Measurements from ENCODE around the gene UNC13A.

Gene UNC13A

DNA sequence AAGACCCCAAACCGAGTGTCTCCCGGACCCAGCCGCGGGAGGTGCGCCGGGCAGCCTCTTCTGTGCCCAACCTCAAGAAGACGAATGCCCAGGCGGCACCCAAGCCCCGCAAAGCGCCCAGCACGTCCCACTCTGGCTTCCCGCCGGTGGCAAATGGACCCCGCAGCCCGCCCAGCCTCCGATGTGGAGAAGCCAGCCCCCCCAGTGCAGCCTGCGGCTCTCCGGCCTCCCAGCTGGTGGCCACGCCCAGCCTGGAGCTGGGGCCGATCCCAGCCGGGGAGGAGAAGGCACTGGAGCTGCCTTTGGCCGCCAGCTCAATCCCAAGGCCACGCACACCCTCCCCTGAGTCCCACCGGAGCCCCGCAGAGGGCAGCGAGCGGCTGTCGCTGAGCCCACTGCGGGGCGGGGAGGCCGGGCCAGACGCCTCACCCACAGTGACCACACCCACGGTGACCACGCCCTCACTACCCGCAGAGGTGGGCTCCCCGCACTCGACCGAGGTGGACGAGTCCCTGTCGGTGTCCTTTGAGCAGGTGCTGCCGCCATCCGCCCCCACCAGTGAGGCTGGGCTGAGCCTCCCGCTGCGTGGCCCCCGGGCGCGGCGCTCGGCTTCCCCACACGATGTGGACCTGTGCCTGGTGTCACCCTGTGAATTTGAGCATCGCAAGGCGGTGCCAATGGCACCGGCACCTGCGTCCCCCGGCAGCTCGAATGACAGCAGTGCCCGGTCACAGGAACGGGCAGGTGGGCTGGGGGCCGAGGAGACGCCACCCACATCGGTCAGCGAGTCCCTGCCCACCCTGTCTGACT is 39.0 kb upstream of the UNC13A start:
- DNase-seq (ENCODE audit: low spot score) = no peak
- H3K4me3 ChIP-seq = no peak overlapping the region

DNA sequence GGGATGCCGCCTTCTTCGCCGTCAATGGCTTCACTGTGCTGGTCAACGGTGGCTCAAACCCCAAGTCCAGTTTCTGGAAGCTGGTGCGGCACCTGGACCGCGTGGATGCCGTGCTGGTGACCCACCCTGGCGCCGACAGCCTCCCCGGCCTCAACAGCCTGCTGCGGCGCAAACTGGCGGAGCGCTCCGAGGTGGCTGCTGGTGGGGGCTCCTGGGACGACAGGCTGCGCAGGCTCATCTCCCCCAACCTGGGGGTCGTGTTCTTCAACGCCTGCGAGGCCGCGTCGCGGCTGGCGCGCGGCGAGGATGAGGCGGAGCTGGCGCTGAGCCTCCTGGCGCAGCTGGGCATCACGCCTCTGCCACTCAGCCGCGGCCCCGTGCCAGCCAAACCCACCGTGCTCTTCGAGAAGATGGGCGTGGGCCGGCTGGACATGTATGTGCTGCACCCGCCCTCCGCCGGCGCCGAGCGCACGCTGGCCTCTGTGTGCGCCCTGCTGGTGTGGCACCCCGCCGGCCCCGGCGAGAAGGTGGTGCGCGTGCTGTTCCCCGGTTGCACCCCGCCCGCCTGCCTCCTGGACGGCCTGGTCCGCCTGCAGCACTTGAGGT is 38.1 kb upstream of the UNC13A start:
- H3K27ac ChIP-seq = no peak overlapping the region
- TF ChIP-seq, protein P1, sequence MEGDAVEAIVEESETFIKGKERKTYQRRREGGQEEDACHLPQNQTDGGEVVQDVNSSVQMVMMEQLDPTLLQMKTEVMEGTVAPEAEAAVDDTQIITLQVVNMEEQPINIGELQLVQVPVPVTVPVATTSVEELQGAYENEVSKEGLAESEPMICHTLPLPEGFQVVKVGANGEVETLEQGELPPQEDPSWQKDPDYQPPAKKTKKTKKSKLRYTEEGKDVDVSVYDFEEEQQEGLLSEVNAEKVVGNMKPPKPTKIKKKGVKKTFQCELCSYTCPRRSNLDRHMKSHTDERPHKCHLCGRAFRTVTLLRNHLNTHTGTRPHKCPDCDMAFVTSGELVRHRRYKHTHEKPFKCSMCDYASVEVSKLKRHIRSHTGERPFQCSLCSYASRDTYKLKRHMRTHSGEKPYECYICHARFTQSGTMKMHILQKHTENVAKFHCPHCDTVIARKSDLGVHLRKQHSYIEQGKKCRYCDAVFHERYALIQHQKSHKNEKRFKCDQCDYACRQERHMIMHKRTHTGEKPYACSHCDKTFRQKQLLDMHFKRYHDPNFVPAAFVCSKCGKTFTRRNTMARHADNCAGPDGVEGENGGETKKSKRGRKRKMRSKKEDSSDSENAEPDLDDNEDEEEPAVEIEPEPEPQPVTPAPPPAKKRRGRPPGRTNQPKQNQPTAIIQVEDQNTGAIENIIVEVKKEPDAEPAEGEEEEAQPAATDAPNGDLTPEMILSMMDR (IDR thresholded peaks at IDR 0.05) = no peak
- no peak for DNase-seq (ENCODE audit: low spot score)

More for the DNA sequence above, 39.0 kb upstream of the UNC13A start:
- H3K27ac ChIP-seq = no peak overlapping the region
- TF ChIP-seq, protein P1 (IDR thresholded peaks at IDR 0.05) = no peak

DNA sequence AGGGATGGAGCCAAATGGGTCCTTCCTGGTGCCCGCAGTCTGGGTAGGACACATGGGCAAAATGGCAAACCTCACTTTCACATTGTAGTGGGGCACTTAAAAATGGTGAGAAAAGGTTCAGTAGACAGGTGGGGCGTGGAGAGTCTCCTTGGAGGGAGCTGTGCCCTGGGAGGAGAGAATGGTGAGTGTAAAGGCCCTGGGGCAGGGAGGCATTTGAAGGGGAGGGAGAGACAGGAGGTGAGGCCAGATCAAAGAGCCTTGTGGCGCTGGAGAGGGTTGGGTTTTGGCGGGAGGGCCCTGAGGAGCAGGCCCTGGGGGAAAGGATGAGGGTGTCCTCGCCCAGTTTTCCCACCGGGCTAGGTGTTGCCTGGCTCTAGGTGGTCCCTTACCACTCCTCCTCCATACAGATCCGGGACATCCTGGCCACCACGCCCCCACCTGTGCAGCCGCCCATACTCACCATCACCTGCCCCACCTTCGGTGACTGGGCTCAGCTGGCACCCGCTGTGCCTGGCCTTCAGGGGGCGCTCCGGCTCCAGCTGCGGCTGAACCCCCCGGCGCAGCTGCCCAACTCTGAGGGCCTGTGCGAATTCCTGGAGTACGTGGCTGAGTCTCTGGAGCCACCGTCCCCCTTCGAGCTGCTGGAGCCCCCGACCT is 37.4 kb upstream of the UNC13A start:
- Histone ChIP-seq H3K4me3 (no peak overlapping the region), H3K27ac (no peak overlapping the region)
- TF ChIP-seq, protein P1 (IDR thresholded peaks at IDR 0.05) = no peak
- no peak for DNase-seq (ENCODE audit: low spot score)

More for the DNA sequence above, 38.1 kb upstream of the UNC13A start:
- no peak overlapping the region for H3K4me3 ChIP-seq

DNA sequence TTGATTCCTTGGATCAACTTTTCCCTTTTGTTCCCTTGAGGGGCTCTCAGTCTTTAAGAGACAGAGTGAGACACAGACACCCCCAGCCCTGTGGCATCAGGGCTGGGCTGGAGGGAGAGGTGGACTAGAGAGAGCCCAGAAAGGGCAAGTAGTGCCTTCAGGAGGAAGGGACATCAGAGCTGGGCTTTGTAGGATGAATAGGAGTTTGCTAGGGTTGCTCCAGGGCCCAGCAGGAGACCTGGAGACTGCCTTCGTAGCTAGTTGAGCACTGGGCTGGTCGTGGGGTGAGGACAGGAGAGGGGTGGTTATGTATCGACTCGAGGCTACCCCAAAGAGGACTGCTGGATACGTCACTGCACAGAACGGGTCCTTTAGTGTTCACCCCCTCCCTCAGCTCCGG is 36.5 kb upstream of the UNC13A start:
- DNase-seq (ENCODE audit: low spot score) = no peak
- Histone ChIP-seq H3K27ac (no peak overlapping the region), H3K4me3 (no peak overlapping the region)
- TF ChIP-seq, protein P1 (IDR thresholded peaks at IDR 0.05) = no peak

DNA sequence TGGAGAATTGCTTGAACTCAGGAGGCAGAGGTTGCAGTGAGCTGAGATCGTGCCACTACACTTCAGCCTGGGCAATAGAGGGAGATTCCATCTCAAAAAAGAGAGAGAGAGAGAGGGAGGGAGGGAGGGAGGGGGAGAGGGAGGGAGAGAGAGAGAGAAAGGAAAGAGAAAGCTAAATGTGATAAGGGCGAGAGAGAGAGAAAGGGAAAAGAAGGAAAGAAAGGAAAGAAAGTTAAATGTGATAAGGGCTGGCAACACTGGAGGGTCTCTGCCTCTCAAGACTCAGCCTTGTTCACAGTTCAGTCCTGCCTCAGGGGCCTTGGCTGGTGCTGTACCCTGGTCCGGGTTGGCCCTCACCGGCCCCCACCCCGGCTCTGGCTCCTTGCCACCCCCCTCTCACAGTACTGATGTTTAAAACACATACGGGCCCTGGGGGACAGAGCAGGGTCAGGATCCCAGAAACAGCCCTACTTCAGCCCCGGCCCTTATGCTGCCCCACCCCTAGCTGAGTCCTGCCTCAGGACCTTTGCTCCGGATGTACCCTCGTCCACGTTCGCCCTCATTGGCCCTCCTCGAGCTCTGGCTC is 34.6 kb upstream of the UNC13A start:
- TF ChIP-seq, protein P1 (IDR thresholded peaks at IDR 0.05) = no peak
- no peak for DNase-seq (ENCODE audit: low spot score)
- Histone ChIP-seq H3K4me3 (no peak overlapping the region), H3K27ac (no peak overlapping the region)

DNA sequence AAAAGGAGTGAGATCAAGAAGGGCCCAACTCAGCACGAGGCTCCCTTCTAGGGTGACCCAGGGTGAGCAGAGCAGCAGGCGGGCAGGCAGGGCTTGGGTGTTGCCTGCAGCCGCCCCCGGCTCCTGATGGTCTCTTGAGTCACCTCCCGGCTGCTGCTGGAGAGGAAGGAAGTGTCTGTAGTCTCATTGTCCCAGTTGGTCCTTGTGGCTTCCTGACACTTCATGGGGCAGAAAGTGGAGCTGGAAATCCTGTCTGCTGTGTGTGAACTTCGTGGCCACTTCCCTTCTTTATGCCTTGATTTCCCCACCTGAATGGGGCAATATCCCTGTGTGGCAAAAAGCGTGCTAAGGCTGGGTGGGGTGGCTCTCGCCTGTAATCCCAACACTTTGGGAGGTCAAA is 33.7 kb upstream of the UNC13A start:
- Histone ChIP-seq H3K4me3 (peak overlapping the region; percentile 92), H3K27ac (peak overlapping the region in 1 of 2 donors; percentile 88)
- TF ChIP-seq, protein P1 (IDR thresholded peaks at IDR 0.05) = no peak
- DNase-seq (ENCODE audit: low spot score) = no peak
